Amniotic epithelial cell (primary cell): ENCODE data around the gene BCL2.
"Not testable (repeated sequence)": the region's sequence is repeated elsewhere in the genome, so short reads cannot be mapped to it uniquely, and the experiment has no call there.

Experiments used
- DNase-seq: peaks from one replicate; pipeline ENCODE4 v3.0.0-alpha.2; 2010; ENCODE audit warnings: low read depth

BCL2 gene

GRCh38 chr18:63234432-63234831, 85.1 kb downstream of the BCL2 start:
- no peak for DNase-seq

GRCh38 chr18:63233334-63233733, 86.2 kb downstream of the BCL2 start:
- no peak for DNase-seq

- DNase-seq: no peak
Measured at GRCh38 chr18:63232826-63233225, 86.7 kb downstream of the BCL2 start.

- DNase-seq: no peak
Measured at GRCh38 chr18:63229971-63230370, 89.6 kb downstream of the BCL2 start.

- no peak for DNase-seq
Measured at GRCh38 chr18:63225434-63225833, 94.1 kb downstream of the BCL2 start.

GRCh38 chr18:63224630-63225029, 94.9 kb downstream of the BCL2 start:
- DNase-seq: no peak

DNA sequence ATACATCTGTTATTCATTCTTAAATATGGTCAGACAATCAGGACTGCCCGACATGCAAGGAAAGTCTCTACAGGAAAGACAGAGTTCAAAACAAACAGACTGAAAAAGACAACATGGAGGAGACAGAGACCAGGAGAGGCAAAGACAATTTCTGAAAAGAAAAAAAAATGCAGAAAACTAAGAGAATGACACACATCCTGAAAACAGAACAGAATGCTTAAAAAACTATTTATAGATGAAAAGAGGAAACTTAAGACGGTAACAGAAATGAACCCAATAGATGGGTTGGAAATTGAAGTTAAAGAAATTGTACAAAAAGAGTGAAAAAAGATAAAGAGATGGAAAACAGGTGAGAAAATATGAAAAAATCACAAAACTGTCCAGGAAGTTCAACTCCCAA, 95.7 kb downstream of the BCL2 start:
- no peak for DNase-seq

- no peak for DNase-seq
Measured at GRCh38 chr18:63220903-63221302, 98.7 kb downstream of the BCL2 start.

- DNase-seq: no peak
Measured at GRCh38 chr18:63218472-63218871, 101.1 kb downstream of the BCL2 start.

GRCh38 chr18:63216516-63217311, 102.9 kb downstream of the BCL2 start:
- no peak for DNase-seq

- no peak for DNase-seq
Measured at GRCh38 chr18:63213936-63214671, 105.5 kb downstream of the BCL2 start.

GRCh38 chr18:63213331-63213900, 106.2 kb downstream of the BCL2 start:
- peak; percentile 30 for DNase-seq

GRCh38 chr18:63210521-63210920, 109.0 kb downstream of the BCL2 start:
- no peak for DNase-seq

DNA sequence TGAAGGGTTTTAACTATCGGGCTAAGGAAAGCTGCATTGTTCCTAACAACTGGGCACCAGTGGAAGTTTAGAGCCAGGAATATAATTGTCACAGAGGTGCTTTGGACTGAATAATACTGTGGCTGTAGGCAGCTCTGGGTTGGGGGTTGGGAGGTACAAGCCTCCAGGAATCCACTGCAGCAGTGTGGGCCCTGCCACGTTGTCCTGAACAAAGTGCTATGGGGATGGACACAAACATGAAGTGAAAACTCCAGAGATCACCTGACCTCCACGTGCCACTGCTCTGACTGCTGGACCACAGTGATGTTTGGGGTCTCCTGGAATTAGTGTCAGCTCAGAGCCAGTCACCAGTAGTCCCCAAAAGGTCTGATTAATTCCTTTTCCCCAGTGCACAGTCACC, 110.9 kb downstream of the BCL2 start:
- no peak for DNase-seq

GRCh38 chr18:63207835-63208234, 111.7 kb downstream of the BCL2 start:
- DNase-seq: no peak

DNA sequence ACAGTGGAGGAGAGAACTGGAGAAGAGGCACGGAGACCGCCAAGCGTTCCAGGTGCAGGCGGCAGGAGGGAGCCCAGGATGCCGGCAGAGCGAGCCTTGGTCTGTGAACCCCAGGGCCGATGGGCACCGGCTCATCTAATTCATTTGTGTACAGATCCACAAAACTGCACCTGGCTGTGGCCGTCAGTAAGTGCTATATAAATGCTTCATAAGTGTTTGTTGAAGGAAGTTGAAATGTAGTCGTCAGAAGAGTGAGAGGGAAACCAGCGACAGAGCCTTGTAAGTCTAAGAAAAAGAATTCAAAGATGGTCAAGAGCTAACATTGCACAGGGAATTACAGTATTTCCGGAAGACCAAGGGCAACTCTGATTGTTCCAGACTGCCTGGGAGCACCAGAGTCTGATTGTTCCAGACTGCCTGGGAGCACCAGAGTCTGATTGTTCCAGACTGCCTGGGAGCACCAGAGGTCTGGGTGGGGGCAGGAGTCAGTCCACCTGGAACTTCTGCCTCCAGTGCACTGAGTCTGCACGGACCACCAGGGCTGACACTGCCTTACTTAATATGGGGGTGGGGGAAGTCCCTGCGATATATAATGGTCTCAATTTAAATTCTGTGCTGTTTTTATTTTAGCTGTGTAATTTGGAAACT, 112.3 kb downstream of the BCL2 start:
- DNase-seq: no peak

- DNase-seq: no peak
Measured at GRCh38 chr18:63206433-63207142, 113.0 kb downstream of the BCL2 start.

GRCh38 chr18:63205791-63206252, 113.7 kb downstream of the BCL2 start:
- no peak for DNase-seq

DNA sequence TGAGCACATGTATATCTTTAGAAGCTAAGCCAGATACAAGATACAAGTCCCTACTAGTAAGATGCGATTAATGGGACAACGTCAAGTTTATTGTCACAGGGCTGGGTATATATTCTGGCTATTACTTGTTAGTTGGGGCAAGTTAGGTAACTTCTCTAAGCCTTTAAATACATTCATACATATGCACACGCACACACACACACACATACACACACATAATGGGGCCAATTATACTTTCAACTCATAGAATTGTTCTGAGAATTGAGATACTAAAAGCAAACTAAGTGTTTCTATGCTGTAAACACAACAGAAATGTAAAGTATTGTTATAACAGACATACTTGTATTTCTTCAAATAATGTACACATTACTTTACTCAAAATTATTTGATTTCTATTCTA, 116.1 kb downstream of the BCL2 start:
- no peak for DNase-seq

GRCh38 chr18:63202828-63203227, 116.7 kb downstream of the BCL2 start:
- DNase-seq: no peak

DNA sequence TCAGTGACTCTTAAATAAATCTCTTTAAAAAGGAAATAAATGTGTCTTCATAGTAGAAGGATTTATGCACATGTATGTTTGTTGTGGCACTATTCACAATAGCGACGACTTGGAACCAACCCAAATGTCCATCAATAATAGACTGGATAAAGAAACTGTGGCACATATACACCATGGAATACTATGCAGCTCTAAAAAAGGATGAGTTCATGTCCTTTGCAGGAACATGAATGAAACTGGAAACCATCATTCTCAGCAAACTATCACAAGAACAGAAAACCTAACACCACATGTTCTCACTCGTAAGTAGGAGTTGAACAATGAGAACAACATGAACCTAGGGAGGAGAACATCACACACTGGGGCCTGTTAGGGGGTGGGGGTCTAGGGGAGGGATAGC, 118.1 kb downstream of the BCL2 start:
- not testable (repeated sequence) for DNase-seq

- peak; percentile 15 for DNase-seq
Measured at GRCh38 chr18:63199743-63200241, 119.8 kb downstream of the BCL2 start.
